Ammon's horn (tissue), 1 donor: Measurements from ENCODE around the gene GATA6.
"Not testable (repeated sequence)": the region's sequence is repeated elsewhere in the genome, so short reads cannot be mapped to it uniquely, and the experiment has no call there.

Experiments used
- DNase-seq: peaks from one replicate; pipeline ENCODE4 v3.0.0-alpha.2; 2016; ENCODE audit warnings: low spot score

GATA6 gene

GRCh38 chr18:22182884-22183697 is 13.7 kb downstream of the GATA6 start:
- no peak for DNase-seq

GRCh38 chr18:22183698-22184170 is 14.3 kb downstream of the GATA6 start:
- no peak for DNase-seq

- DNase-seq: not testable (repeated sequence)
Measured at GRCh38 chr18:22184573-22184972, 15.2 kb downstream of the GATA6 start.

GRCh38 chr18:22185273-22185672 is 15.9 kb downstream of the GATA6 start:
- no peak for DNase-seq

- no peak for DNase-seq
Measured at GRCh38 chr18:22185771-22186386, 16.5 kb downstream of the GATA6 start.

- DNase-seq: no peak
Measured at GRCh38 chr18:22186484-22186971, 17.1 kb downstream of the GATA6 start.

GRCh38 chr18:22188559-22189267 is 19.3 kb downstream of the GATA6 start:
- DNase-seq: no peak

GRCh38 chr18:22189449-22190166 is 20.2 kb downstream of the GATA6 start:
- no peak for DNase-seq

GRCh38 chr18:22191346-22191695 is 21.9 kb downstream of the GATA6 start:
- no peak for DNase-seq

- no peak for DNase-seq
Measured at GRCh38 chr18:22191923-22192322, 22.5 kb downstream of the GATA6 start.

GRCh38 chr18:22193466-22193865 is 24.1 kb downstream of the GATA6 start:
- no peak for DNase-seq

- no peak for DNase-seq
Measured at GRCh38 chr18:22194151-22194598, 24.8 kb downstream of the GATA6 start.

- DNase-seq: no peak
Measured at GRCh38 chr18:22195052-22195451, 25.7 kb downstream of the GATA6 start.

- not testable (repeated sequence) for DNase-seq
Measured at GRCh38 chr18:22196943-22197342, 27.6 kb downstream of the GATA6 start.

GRCh38 chr18:22197668-22198067 is 28.3 kb downstream of the GATA6 start:
- DNase-seq: no peak

GRCh38 chr18:22198163-22198562 is 28.8 kb downstream of the GATA6 start:
- no peak for DNase-seq

- no peak for DNase-seq
Measured at GRCh38 chr18:22199005-22199404, 29.6 kb downstream of the GATA6 start.

GRCh38 chr18:22200611-22201225 is 31.3 kb downstream of the GATA6 start:
- no peak for DNase-seq

GRCh38 chr18:22203035-22203434 is 33.6 kb downstream of the GATA6 start:
- no peak for DNase-seq

- no peak for DNase-seq
Measured at GRCh38 chr18:22203536-22204213, 34.3 kb downstream of the GATA6 start.

GRCh38 chr18:22204214-22204536 is 34.8 kb downstream of the GATA6 start:
- no peak for DNase-seq
